AG10803 (cell line): ENCODE results near the gene OOSP1.

Experiments used
- DNase-seq: peaks from one replicate; pipeline ENCODE4 v3.0.0; 2010; ENCODE audit warnings: low read depth
- H3K4me3 ChIP-seq: 2 replicates; pipeline ENCODE4 v1.5.1; 2011; ENCODE audit warnings: mild to moderate bottlenecking, low read length, control low read depth
- CTCF ChIP-seq: conservative IDR thresholded peaks from 2 replicates; pipeline ENCODE4 v1.5.1; 2011; ENCODE audit warnings: mild to moderate bottlenecking, low read length, control low read depth, inconsistent platforms

OOSP1 gene

GRCh38 chr11:59960502-59961381 is 22.5 kb downstream of the OOSP1 start:
- DNase-seq, result no peak
- H3K4me3 ChIP-seq, result no peak overlapping the region
- TF ChIP-seq CTCF, result no peak

- no peak overlapping the region for H3K4me3 ChIP-seq
- no peak for DNase-seq
- no peak for TF ChIP-seq CTCF
Observed at GRCh38 chr11:59962107-59962482, 23.9 kb downstream of the OOSP1 start.

- DNase-seq, result no peak
- H3K4me3 ChIP-seq, result no peak within 1 kb of the TSS
- TF ChIP-seq CTCF, result no peak
Observed at GRCh38 chr11:59963733-59964132, 25.5 kb downstream of the OOSP1 start, which contains the start of gene OOSP4A. Gene OOSP4A, plus strand, starts transcription at chr11:59964033. Its CDS starts 0 bp downstream, at chr11:59964033.

GRCh38 chr11:59965424-59965823 is 27.2 kb downstream of the OOSP1 start:
- no peak for TF ChIP-seq CTCF
- H3K4me3 ChIP-seq, result no peak overlapping the region
- no peak for DNase-seq

GRCh38 chr11:59966201-59966600 is 28.0 kb downstream of the OOSP1 start:
- no peak overlapping the region for H3K4me3 ChIP-seq
- TF ChIP-seq CTCF, result no peak
- DNase-seq, result no peak

- no peak for DNase-seq
- no peak overlapping the region for H3K4me3 ChIP-seq
- no peak for TF ChIP-seq CTCF
Observed at GRCh38 chr11:59967677-59968394, 29.6 kb downstream of the OOSP1 start.
